Omental fat pad (tissue), 4 donors: Measurements from ENCODE around the gene CACNA2D1. TPM values are rescaled to one million over a fixed set of nuclear protein-coding genes. Genes with fewer than 3 reads are reported as not detected.

Source experiments
- ATAC-seq: fragments of 150-250 bp; one replicate; pipeline ENCODE4 v1.9.1; 2016; ENCODE audit warnings: mild to moderate bottlenecking, moderate library complexity; ENCODE audit not compliant: low FRiP score
- DNase-seq: peaks from one replicate; pipeline ENCODE4 v3.0.0-alpha.2; 2019; ENCODE audit warnings: low spot score
- total RNA-seq, 4 donors: library from RNA; depleted of rRNA; stranded (reverse); fragments of >200 nt; gene quantifications; one replicate each; pipeline ENCODE4 v1.1.0, GENCODE V29; 2016
- TF ChIP-seq, protein P1 (sequence below), 3 donors: fragments of 450-650 bp; IDR thresholded peaks; one replicate each; pipeline ENCODE4 v1.5.1; 2016 to 2017; ENCODE audit warnings: antibody characterized with exemption in 3 of 3, mild to moderate bottlenecking in 3 of 3, moderate library complexity in 2 of 3

Gene CACNA2D1
- total RNA-seq, 4 donors from 2014 or later: 20.5 to 39.8 (median 29.3) TPM

GRCh38 chr7:82249979-82250378, 193.6 kb downstream of the CACNA2D1 start:
- TF ChIP-seq, protein P1, sequence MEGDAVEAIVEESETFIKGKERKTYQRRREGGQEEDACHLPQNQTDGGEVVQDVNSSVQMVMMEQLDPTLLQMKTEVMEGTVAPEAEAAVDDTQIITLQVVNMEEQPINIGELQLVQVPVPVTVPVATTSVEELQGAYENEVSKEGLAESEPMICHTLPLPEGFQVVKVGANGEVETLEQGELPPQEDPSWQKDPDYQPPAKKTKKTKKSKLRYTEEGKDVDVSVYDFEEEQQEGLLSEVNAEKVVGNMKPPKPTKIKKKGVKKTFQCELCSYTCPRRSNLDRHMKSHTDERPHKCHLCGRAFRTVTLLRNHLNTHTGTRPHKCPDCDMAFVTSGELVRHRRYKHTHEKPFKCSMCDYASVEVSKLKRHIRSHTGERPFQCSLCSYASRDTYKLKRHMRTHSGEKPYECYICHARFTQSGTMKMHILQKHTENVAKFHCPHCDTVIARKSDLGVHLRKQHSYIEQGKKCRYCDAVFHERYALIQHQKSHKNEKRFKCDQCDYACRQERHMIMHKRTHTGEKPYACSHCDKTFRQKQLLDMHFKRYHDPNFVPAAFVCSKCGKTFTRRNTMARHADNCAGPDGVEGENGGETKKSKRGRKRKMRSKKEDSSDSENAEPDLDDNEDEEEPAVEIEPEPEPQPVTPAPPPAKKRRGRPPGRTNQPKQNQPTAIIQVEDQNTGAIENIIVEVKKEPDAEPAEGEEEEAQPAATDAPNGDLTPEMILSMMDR (IDR thresholded peaks at IDR 0.05): no peak
- no peak for DNase-seq
- ATAC-seq: peak; percentile 32

DNA sequence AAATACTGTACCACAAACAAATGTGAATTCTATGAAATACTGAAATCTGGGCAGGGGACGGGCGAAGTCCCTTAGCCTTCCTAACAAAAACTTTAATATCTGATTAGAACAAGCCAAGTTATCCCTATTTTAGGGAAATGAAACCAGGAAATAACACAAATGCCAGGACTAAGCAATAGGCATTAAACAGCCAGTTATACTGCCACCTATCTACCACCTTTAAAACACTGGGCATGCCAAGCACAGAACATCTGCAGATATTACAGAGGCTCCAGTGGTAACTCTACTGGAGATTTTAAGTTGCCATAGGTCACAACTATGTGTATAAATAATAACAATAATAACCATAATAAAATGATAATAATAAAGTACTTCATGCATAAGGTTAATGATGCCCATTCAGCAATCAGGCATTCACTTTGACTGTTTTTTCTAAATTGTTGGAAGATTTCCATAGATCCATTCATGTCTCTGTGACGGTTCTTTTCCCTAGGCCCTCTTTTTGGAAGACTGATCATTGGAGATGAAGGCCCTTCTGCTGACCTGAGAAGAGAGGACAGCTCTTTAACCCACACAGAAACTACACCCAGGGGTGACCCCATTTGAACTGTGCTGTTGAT, 195.7 kb downstream of the CACNA2D1 start:
- ATAC-seq (no peak), DNase-seq (no peak)
- TF ChIP-seq, protein P1 (IDR thresholded peaks at IDR 0.05): no peak

GRCh38 chr7:82244947-82245517, 198.5 kb downstream of the CACNA2D1 start:
- DNase-seq (no peak), ATAC-seq (no peak)
- TF ChIP-seq, protein P1 (IDR thresholded peaks at IDR 0.05): no peak

GRCh38 chr7:82241356-82241755, 202.2 kb downstream of the CACNA2D1 start:
- TF ChIP-seq, protein P1 (IDR thresholded peaks at IDR 0.05): no peak
- ATAC-seq (no peak), DNase-seq (no peak)

DNA sequence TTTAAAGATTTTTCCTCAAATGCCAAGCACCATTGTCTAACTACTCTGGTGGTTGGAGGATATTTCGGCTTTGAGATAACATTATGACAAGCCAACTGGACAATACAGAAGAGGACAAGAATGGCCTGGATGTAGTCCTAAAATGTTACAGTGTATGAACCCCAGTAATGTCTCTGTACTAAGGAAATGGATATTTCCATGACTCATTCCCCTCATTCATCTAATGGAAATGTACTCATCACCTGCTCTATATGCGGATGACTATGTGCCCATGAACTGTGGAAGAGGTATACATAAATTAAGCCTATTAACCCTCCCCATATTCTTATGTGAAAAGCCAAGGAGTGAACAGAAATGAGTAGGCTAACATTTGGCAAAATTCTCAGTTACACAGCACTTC, 207.9 kb downstream of the CACNA2D1 start:
- no peak for ATAC-seq
- TF ChIP-seq, protein P1 (IDR thresholded peaks at IDR 0.05): no peak
- no peak for DNase-seq

- TF ChIP-seq, protein P1 (IDR thresholded peaks at IDR 0.05): no peak
- DNase-seq (no peak), ATAC-seq (no peak)
Measured at GRCh38 chr7:82234457-82235049, 209.0 kb downstream of the CACNA2D1 start.
